ENCODE results near the gene TRAPPC1. TPM values are rescaled to one million over a fixed set of nuclear protein-coding genes. Genes with fewer than 3 reads are reported as not detected.
"Not testable (repeated sequence)": the region's sequence is repeated elsewhere in the genome, so short reads cannot be mapped to it uniquely, and the experiment has no call there.

Gene TRAPPC1
- total RNA-seq, 1 donor from 2014 or later, result 110 TPM

- H3K4me1 ChIP-seq, result no peaks in the 10 kb centered on the region
- no peaks in the 10 kb centered on the region for H3K27me3 ChIP-seq (ENCODE audit: low read depth)
- peak; percentile 80 to 86 for ATAC-seq
- no peaks in the 10 kb centered on the region for H3K9me3 ChIP-seq
- no peak overlapping the region for H3K4me3 ChIP-seq
- H3K27ac ChIP-seq, result peak overlapping the region; percentile 47
- no peaks in the 10 kb centered on the region for H3K36me3 ChIP-seq
- DNase-seq, result peak; percentile 67
- TF ChIP-seq CTCF (IDR thresholded peaks at IDR 0.05), result no peak
- intact Hi-C loops (cut with DNase I), result no loop called here
These were observed 24.7 kb upstream of the TRAPPC1 start for GRCh38 chr17:7956228-7956965.

DNA sequence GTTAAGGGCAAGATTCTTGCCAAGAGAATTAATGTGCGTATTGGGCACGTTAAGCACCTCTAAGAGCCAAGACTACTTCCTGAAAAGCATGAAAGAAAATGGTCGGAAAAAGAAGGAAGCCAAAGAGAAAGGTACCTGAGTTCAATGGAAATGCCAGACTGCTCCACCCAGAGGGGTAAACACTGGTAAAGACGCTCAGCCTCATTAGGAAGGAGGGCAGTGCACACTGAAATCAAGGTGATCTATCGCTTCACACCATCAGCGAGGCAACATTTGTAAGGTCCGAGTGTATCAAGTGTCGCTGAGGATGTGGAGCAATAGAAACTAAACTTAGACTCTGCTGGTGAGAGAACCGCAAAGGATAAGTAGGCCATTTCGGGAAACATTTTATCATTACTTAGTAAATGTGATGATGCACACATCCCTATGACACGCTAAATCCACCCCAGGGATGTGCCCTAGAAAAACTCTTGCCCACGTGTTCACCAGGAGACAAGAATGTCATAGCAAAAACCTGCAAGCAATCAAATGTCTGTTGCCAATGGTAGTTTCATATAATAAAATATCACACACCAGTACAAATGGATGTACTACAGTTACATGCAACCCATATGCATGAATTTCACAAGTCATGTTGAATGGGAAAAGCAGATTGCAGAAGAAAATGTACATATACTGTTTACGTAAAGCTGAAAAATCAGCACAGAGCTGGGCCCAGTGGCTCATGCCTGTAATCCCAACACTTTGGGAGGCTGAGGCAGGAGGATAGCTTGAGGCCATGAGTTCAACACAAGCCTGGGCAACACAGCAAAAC lies 23.9 kb upstream of the TRAPPC1 start:
- intact Hi-C loops (cut with DNase I), result no loop called here
- DNase-seq (no peak), ATAC-seq (peak; percentile 4 to 58)
- Histone ChIP-seq H3K4me1 (no peaks in the 10 kb centered on the region), H3K27ac (peak overlapping the region; percentile 47), H3K36me3 (no peaks in the 10 kb centered on the region), H3K9me3 (no peaks in the 10 kb centered on the region), H3K4me3 (no peak overlapping the region), H3K27me3 (ENCODE audit: low read depth) (no peaks in the 10 kb centered on the region)
- TF ChIP-seq CTCF (IDR thresholded peaks at IDR 0.05), result no peak

DNA sequence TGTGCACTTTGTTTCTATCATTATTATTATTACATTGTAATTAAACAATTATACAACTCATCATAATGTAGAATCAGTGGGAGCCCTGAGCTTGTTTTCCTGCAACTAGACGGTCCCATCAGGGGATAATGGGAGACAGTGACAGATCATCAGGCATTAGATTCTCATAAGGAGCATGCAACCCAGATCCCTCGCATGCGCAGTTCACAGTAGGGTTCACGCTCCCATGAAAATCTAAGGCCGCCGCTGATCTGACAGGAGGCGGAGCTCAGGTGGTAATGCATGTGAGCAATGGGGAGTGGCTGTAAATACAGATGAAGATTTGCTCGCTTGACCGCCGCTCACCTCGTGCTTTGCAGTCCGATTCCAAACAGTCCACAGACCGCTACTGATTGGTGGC lies 21.5 kb upstream of the TRAPPC1 start:
- ATAC-seq; H3K27ac ChIP-seq; intact Hi-C loops (cut with DNase I); H3K27me3 ChIP-seq (ENCODE audit: low read depth); H3K4me1 ChIP-seq; H3K9me3 ChIP-seq; DNase-seq: not testable (repeated sequence)
- Histone ChIP-seq H3K36me3 (peaks cover 18% of the 10 kb centered on the region), H3K4me3 (peak overlapping the region; percentile 40)

DNA sequence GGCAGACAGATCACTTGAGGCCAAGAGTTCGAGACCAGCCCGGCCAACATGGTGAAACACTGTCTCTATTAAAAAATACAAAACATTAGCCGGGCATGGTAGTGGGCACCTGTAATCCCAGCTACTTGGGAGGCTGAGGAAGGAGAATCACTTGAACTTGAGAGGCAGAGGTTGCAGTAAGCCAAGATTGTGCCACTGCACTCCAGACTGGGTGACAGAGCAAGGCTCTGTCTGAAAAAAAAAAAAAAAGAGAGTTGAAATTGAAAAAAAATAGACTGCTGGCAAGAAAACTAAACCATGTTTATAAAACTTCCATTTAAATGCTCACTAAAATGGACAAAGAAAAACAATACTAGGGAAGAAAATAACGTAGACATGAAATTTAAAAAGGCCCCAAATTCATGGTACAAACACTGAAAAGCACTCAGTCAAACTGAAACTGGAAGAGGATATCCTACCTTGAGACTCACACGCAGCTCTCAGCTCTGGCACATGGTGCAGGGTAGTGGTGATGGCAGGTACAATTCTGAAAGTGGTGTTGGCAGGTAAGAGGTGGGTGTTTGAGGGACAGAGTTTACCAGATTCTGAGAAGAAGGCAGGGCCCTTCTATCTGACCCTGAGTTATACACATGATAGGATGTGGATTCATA lies 19.5 kb upstream of the TRAPPC1 start:
- peak overlapping the region; percentile 40 for H3K4me3 ChIP-seq
- no peak for TF ChIP-seq CTCF (IDR thresholded peaks at IDR 0.05)
- H3K27me3 ChIP-seq (ENCODE audit: low read depth), result no peaks in the 10 kb centered on the region
- peak overlapping the region; percentile 53 for H3K27ac ChIP-seq
- no peaks in the 10 kb centered on the region for H3K9me3 ChIP-seq
- intact Hi-C loops (cut with DNase I), result no loop called here
- ATAC-seq (peak; percentile 46 to 54), DNase-seq (no peak)
- peaks cover 38% of the 10 kb centered on the region for H3K36me3 ChIP-seq
- H3K4me1 ChIP-seq, result no peaks in the 10 kb centered on the region

DNA sequence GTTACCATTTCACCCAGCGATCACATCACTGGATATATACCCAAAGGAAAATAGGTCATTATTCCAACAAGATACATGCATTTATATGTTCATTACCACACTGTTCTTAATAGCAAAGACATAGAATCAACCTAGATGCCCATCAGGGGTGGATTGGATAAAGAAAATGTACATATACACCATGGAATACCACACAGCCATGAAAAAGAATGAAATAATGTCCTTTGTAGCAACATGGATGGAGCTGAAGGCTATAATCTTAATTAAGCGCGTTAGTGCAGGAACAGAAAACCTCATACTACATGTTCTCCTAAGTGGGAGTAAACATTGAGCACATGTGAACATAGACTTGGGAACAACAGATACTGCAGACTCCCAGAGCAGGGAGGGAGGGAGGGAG lies 18.8 kb upstream of the TRAPPC1 start:
- no peak for TF ChIP-seq CTCF (IDR thresholded peaks at IDR 0.05)
- Histone ChIP-seq H3K9me3 (no peaks in the 10 kb centered on the region), H3K27ac (no peak overlapping the region)

More for the DNA sequence above, 18.8 kb upstream of the TRAPPC1 start:
- intact Hi-C loops (cut with DNase I), result no loop called here
- Histone ChIP-seq H3K4me1 (no peaks in the 10 kb centered on the region), H3K36me3 (peaks cover 45% of the 10 kb centered on the region), H3K27me3 (ENCODE audit: low read depth) (no peaks in the 10 kb centered on the region), H3K4me3 (no peak overlapping the region)
- DNase-seq, result no peak
- no peak for ATAC-seq

Measured in lower lobe of right lung (tissue), 2 donors.